NCI-H1417 treated with DMSO at 0.1 percent for 48 hours (cell line): ENCODE data around the gene NAB1.
A peak's percentile ranks its signal among the peaks of the same experiment; 100 is the strongest.
"Not testable (repeated sequence)": the region's sequence is repeated elsewhere in the genome, so short reads cannot be mapped to it uniquely, and the experiment has no call there.

Experiments used
- DNase-seq: peaks from one replicate; lab custom pipeline; 2025; lab: John Stamatoyannopoulos, UW

The NAB1 gene

DNA sequence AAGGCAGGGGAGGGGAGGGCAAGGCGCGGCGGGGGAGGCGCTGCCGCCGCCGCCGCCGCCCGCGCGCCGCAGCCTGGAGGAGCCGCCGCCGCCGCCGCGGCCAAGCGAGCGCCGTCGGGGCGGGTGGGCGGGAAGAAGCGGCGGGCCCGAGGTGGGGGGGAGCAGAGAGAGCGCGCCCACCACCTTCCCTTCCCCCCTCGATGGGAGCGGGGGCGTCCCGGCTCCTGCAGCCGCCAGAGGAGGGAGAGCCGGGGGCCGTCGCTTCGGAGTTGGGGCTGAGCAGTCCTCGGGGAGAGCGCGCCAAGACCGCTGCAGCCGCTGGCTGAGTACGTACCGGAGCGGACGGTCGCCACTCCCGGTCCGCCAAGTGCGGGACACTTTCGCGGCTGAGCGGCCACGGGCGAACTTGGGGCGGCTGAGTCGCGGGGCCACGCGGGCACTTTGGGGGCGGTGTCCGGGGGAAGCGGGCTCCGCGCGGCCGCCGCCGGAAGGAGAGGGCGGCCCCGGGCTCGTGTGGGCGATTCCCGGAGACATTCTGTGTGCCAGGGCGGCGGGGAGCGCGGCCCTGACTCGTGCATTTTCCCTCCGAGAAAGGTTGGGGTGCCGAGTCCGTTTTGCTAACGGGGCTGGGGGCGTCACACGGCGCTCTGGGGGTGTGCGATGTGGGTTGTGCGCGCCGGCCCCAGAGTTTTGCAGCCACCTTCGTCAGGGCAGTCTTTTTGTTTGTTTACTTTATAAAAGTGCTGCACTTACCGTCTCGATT lies at the start of gene NAB1:
TSS of gene NAB1 (plus strand) at position 49 of the 763 bp plus-strand sequence. CDS start 10,094 bp downstream, outside the sequence.
- DNase-seq, result no peak

DNA sequence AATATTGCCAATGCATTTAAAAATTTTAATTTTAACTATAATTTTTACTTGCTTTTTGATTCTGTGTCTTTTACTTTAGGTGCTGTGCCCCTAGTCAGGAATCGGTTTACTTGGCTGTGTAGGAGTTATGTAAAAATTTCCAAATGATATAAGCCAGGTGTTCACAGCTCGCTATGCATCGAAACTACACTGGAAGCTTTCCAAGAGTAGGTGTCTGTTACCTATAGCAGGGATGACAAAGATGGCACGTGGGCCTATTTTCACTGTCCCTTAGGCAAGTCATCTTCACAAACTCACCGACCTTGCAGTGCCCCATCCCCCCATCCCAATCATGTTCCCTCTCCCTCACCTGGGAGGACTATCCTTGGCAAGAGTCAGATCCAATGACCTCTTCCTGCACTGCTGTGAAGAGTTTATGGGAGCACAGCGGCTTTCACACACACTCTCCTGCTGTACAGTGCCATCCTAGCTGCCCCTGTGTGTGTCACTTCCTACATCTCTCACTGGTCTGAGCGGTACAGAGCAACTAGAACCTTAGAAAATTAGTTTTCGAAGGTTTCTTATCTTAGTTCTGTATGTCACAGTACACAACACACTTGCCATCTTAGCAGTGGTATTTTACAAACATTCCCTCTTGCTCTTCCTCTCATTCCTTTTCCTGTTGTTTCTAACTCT lies 49.2 kb upstream of the NAB1 start:
- DNase-seq, result no peak

DNA sequence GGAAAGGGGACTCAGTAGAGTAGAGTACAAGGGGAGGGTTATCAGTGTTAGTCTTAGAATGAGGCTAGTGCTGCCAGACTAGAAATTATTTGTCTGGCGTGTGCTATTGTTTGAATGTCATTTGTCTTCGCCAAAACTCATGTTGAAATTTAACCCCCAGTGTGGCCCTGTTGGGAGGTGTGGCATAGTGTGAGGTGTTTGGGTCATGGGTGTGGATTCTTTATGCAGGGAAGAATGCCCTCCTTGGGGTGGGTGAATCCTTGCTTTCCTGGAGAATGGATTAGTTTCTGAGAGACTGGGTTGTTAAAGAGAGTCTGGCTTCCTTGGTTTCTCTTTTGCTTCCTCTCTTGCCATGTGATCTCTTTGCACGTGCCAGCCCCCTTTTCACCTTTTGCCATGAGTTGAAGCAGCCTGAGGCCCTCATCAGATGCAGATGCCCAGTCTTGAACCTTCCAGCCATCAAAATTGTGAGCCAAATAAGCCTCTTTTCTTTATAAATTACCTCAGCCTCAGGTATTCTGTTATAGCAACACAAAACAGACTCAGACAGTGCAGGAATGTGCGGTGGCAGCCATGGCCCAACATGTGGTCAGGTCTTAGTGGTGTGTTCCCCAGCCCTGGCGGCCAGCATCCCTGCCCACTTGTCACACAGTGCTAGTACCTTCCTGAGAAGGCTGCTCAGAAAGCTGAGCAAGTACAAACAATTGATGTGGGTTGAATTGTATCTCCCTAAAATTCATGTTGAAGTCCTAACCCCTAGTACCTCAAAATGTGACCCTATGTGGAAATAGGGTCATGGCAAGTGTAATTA lies 48.4 kb upstream of the NAB1 start:
- no peak for DNase-seq

- no peak for DNase-seq
Observed at GRCh38 chr2:190603374-190603773, 45.5 kb upstream of the NAB1 start.

DNA sequence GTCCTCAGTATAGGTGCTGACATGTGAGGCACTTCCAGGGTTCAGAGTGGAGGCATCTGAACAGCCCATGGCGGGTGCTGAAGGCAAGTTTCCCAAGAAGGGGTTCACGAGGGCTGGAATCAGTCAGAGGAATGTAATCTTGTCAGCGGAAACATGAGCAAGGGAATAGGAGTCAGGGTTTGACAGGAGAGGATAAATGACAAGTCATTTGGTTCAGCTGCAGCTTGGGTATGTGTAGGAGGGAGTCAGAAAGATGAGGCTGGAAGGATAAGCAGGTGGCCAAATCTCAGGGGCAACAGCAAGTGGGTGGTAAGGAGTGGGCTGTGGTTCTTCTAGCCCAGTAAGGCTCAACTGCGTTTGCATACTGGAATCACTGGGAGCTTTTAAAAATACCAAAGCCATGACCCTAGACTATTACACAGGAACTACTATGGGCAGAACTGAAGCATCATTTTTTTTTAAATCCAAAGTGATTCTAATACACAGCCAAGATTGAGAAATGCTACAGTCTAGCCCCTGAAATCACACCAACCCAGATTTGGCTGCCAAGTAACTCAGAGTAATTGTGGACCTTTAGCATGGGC lies 41.8 kb upstream of the NAB1 start:
- no peak for DNase-seq

GRCh38 chr2:190607657-190608357 lies 41.1 kb upstream of the NAB1 start:
- DNase-seq, result no peak

GRCh38 chr2:190608863-190609262 lies 40.0 kb upstream of the NAB1 start:
- not testable (repeated sequence) for DNase-seq

DNA sequence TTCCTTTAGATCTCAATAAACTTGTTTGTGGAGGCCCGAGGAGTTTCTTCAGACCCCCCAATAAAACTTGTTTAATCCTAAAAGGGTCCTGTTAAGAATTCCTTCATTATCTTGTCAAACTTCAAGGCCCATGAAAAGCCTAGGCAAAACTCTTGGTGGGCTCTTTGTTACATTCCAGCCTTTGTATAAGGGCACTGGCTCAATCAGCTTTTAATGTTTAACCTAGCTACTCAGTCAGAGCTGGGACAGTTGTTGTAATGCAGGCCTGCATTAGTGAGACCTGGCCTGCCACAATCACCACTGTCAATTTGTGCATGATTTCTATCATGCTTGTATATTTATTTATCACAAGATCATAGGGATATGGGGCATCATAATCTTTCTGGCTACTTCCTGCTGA lies 39.5 kb upstream of the NAB1 start:
- DNase-seq, result not testable (repeated sequence)

- not testable (repeated sequence) for DNase-seq
Observed at GRCh38 chr2:190610528-190610927, 38.4 kb upstream of the NAB1 start.

GRCh38 chr2:190615555-190616200 lies 33.2 kb upstream of the NAB1 start:
- peak; percentile 75 for DNase-seq

DNA sequence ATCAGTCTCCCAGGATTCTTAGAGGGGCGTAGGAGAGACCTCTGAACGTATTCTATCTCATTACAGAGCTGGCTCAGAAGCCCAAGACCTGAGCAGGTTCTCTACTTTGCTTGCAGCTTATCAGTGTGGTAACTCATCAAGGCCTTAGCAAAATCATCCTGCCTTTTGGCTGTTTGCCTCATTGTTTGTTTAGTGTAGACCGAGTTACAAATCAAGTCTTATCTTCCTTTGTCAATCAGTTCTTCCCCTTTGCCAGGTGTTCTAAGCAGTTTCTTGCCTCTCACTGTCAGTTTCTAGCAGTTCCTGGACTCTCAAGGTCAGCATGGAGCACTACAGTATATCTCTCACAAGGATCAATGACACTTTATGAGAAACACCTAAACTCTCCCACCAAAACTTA lies 30.9 kb upstream of the NAB1 start:
- no peak for DNase-seq

DNA sequence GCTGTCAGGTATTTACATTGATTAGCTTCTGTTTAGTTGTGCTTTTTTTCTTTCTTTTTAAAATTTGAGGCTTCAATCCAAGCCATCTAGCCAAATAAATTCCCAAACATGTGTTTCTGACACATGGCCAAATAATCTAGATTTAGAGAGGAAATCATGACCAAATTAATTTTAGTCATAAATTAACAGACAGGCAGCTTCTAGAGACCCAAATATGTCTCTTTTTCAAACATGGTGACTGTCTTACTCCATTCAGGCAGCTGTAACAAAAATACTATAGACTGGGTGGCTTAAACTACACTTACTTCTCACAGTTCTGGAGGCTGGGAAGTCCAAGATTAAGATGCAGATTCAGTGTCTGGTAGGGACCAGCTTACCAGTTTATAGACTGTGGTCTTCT lies 23.2 kb upstream of the NAB1 start:
- no peak for DNase-seq

- DNase-seq, result no peak
Observed at GRCh38 chr2:190626641-190627210, 22.2 kb upstream of the NAB1 start.

GRCh38 chr2:190627448-190628412 lies 21.2 kb upstream of the NAB1 start:
- peak; percentile 69 for DNase-seq

DNA sequence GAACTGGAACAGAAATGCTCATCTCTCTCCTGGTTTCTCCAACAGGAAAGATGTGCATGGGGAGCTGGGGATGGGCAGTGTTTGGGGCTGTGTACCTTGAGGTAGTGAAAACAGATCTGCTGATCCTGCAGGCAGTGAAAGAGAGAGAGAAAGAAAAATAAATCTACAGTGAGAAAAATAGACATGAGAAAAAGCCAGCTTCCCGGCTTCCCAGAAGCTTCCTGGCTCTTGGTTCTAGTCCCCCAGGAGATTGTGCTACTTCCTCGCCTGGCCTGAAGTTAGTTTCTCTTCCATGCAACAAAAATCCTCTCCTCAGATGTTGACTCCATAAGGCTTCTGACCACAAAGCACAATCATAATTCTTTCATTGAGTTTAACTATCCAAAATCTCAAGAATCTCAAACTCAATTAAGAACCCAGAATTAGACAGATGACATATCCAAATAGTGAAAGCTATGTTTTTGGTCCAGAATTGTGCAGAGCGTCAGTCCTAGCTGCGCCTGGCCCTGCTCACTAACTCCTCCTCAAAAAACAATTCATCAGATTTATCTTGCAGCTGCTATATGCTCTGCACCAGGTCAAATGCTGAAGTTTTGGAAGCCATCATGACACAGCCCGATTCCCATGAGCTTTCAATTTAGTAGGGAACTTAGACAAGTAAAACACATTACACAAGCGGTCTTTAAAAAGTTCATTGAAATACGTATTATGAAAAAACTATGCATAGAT lies 20.1 kb upstream of the NAB1 start:
- DNase-seq, result no peak

DNA sequence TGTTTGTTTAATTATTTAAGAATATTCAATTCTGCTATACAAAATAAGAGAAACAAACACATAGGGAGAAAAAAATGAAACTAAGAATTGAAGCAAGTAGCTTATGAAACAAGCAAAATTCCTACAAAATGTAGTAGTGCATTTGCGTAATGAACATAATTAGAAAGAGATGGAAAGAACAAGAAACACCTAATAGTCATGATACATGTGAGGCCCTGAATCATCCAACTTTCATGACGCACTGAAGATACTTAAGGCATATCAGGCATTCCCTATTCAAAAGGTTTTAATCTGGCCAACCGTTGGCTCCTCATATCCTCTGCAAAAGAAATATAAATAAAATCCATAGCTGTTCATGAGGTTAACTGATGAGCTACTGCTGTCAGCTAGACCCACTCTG lies 14.5 kb upstream of the NAB1 start:
- DNase-seq, result no peak

- DNase-seq, result no peak
Observed at GRCh38 chr2:190635781-190636180, 13.1 kb upstream of the NAB1 start.

DNA sequence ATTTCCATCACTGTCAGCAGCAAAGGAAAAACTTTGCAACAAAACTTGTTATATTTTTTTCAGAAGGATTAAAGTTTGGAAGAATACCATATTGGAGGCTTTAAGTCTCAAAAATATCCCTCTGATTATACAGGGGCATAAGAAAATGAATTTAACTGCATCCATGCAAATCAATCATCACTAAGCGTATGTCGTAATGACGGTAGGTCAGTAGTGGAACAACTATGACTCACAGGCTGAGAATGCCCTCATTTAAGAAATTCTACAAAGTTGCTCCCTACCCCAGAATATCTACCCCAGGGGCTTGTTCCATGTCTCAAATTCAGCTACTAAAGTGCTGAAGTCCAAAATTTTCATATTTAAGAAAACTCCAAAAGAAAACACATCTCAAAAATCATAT lies 12.5 kb upstream of the NAB1 start:
- DNase-seq, result no peak

DNA sequence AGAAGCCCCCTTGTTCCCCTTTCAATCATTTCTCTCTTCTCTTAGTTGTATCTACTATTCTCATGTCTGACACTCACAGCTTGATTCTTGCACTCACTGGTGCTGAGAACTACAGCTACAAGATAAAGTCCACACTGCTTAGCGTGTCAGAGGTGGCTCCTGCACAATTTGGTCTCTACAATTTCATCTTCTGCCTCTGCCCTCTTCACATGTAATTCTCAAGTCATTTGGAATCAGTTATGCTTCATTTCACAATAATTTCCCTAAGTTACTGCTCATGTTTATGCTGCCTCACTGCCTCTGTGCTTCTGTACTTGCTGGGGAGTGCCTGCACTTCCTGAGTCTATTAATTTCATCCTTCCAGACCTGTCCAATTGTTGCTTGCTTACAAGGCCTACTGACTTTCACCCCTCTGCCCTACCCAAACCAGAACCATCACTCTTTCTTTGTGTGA lies 11.6 kb upstream of the NAB1 start:
- no peak for DNase-seq
